Measurements from ENCODE around the gene WAPL.

Gene WAPL

GRCh38 chr10:86523348-86523747 lies 1.8 kb upstream of the WAPL start:
- DNase-seq (ENCODE audit: low spot score) (no peak), FAIRE-seq (no peak)

GRCh38 chr10:86522510-86522855 lies 891 bp upstream of the WAPL start:
- FAIRE-seq (no peak), DNase-seq (ENCODE audit: low spot score) (no peak)

- no peak for FAIRE-seq
Measured at GRCh38 chr10:86520871-86521677, 518 bp downstream of the WAPL start.

GRCh38 chr10:86518781-86519180 lies 2.8 kb downstream of the WAPL start:
- DNase-seq (ENCODE audit: low spot score): no peak
- no peak for FAIRE-seq

More at GRCh38 chr10:86520871-86521677, 518 bp downstream of the WAPL start:
- DNase-seq (ENCODE audit: low spot score): peak; percentile 61

- FAIRE-seq (no peak), DNase-seq (ENCODE audit: low spot score) (no peak)
Measured at GRCh38 chr10:86512137-86512536, 9.5 kb downstream of the WAPL start.

GRCh38 chr10:86511027-86511865 lies 10.3 kb downstream of the WAPL start:
- DNase-seq (ENCODE audit: low spot score) (no peak), FAIRE-seq (no peak)

- no peak for FAIRE-seq
Measured at GRCh38 chr10:86509145-86509544, 12.4 kb downstream of the WAPL start.

GRCh38 chr10:86508217-86508616 lies 13.4 kb downstream of the WAPL start:
- FAIRE-seq (no peak), DNase-seq (ENCODE audit: low spot score) (no peak)

More at GRCh38 chr10:86509145-86509544, 12.4 kb downstream of the WAPL start:
- no peak for DNase-seq (ENCODE audit: low spot score)

- no peak for DNase-seq (ENCODE audit: low spot score)
- no peak for FAIRE-seq
Measured at GRCh38 chr10:86506499-86506898, 15.1 kb downstream of the WAPL start.

- DNase-seq (ENCODE audit: low spot score) (no peak), FAIRE-seq (no peak)
Measured at GRCh38 chr10:86506062-86506461, 15.5 kb downstream of the WAPL start.

- no peak for FAIRE-seq
- DNase-seq (ENCODE audit: low spot score): no peak
Measured at GRCh38 chr10:86504510-86504909, 17.1 kb downstream of the WAPL start.

GRCh38 chr10:86500846-86501245 lies 20.7 kb downstream of the WAPL start:
- no peak for DNase-seq (ENCODE audit: low spot score)
- no peak for FAIRE-seq

- FAIRE-seq: no peak
Measured at GRCh38 chr10:86498598-86498997, 23.0 kb downstream of the WAPL start.

GRCh38 chr10:86497621-86498020 lies 24.0 kb downstream of the WAPL start:
- FAIRE-seq: peak; percentile 42
- no peak for DNase-seq (ENCODE audit: low spot score)

More at GRCh38 chr10:86498598-86498997, 23.0 kb downstream of the WAPL start:
- no peak for DNase-seq (ENCODE audit: low spot score)

GRCh38 chr10:86489960-86490612 lies 31.5 kb downstream of the WAPL start:
- FAIRE-seq (no peak), DNase-seq (ENCODE audit: low spot score) (no peak)

GRCh38 chr10:86489071-86489810 lies 32.4 kb downstream of the WAPL start:
- FAIRE-seq (no peak), DNase-seq (ENCODE audit: low spot score) (no peak)

- DNase-seq (ENCODE audit: low spot score) (no peak), FAIRE-seq (no peak)
Measured at GRCh38 chr10:86486856-86487255, 34.7 kb downstream of the WAPL start.

- FAIRE-seq (no peak), DNase-seq (ENCODE audit: low spot score) (no peak)
Measured at GRCh38 chr10:86483664-86484063, 37.9 kb downstream of the WAPL start.

- no peak for FAIRE-seq
- DNase-seq (ENCODE audit: low spot score): no peak
Measured at GRCh38 chr10:86481761-86482160, 39.8 kb downstream of the WAPL start.

GRCh38 chr10:86480571-86480970 lies 41.0 kb downstream of the WAPL start:
- no peak for DNase-seq (ENCODE audit: low spot score)

GRCh38 chr10:86472061-86472460 lies 49.5 kb downstream of the WAPL start:
- no peak for DNase-seq (ENCODE audit: low spot score)
- FAIRE-seq: no peak

More at GRCh38 chr10:86480571-86480970, 41.0 kb downstream of the WAPL start:
- no peak for FAIRE-seq
